HepG2 (cell line): ENCODE data around the gene GPSM1. TPM values are rescaled to one million over a fixed set of nuclear protein-coding genes. Genes with fewer than 3 reads are reported as not detected.
A peak's percentile ranks its signal among the peaks of the same experiment; 100 is the strongest.

Experiments used
- CENPBD1 ChIP-seq: sonication (generic); formaldehyde crosslinking; IDR thresholded peaks from 2 replicates; pipeline ENCODE4 v1.8.0; 2022; ENCODE audit warnings: missing genetic modification reagents, low read depth, mild to moderate bottlenecking, borderline replicate concordance
- ESRRA ChIP-seq: sonication (generic); formaldehyde crosslinking; IDR thresholded peaks from 2 replicates; pipeline ENCODE4 v1.5.1; 2020; ENCODE audit warnings: mild to moderate bottlenecking, low read depth, missing genetic modification reagents
- FLYWCH1 ChIP-seq: sonication (generic); formaldehyde crosslinking; IDR thresholded peaks from 2 replicates; pipeline ENCODE4 v1.8.1; 2023; ENCODE audit warnings: mild to moderate bottlenecking, missing genetic modification reagents
- KAT7 ChIP-seq: IDR thresholded peaks from 2 replicates; pipeline ENCODE4 v1.6.1; 2018; ENCODE audit warnings: borderline replicate concordance, missing compliant biosample characterization
- MEIS2 ChIP-seq: sonication (generic); formaldehyde crosslinking; IDR thresholded peaks from 2 replicates; pipeline ENCODE4 v1.9.0; 2021; ENCODE audit warnings: mild to moderate bottlenecking, missing genetic modification reagents
- REPIN1 ChIP-seq: sonication (generic); formaldehyde crosslinking; IDR thresholded peaks from 2 replicates; pipeline ENCODE4 v1.8.0; 2022; ENCODE audit warnings: missing genetic modification reagents, low read depth, mild to moderate bottlenecking, borderline replicate concordance
- SALL2 ChIP-seq: sonication (generic); formaldehyde crosslinking; IDR thresholded peaks from 2 replicates; pipeline ENCODE4 v1.8.1; 2023; ENCODE audit warnings: mild to moderate bottlenecking, missing genetic modification reagents, inconsistent platforms
- SP4 ChIP-seq: sonication (generic); formaldehyde crosslinking; IDR thresholded peaks from 2 replicates; pipeline ENCODE4 v1.8.1; 2023; ENCODE audit warnings: mild to moderate bottlenecking, missing genetic modification reagents
- TIGD3 ChIP-seq: sonication (generic); formaldehyde crosslinking; IDR thresholded peaks from 2 replicates; pipeline ENCODE4 v1.5.1; 2020; ENCODE audit warnings: mild to moderate bottlenecking, missing genetic modification reagents, borderline replicate concordance
- ZHX2 ChIP-seq, 2 experiments: sonication (generic) in 1 of 2; formaldehyde crosslinking in 1 of 2; IDR thresholded peaks; 2 replicates each; pipeline versions ENCODE4 v1.6.1 to v1.9.0; 2014 to 2022; ENCODE audit warnings: antibody characterized with exemption in 1 of 2, borderline replicate concordance in 1 of 2, inconsistent platforms in 1 of 2, low read depth in 1 of 2, missing genetic modification reagents in 1 of 2
- ZNF138 ChIP-seq: sonication (generic); formaldehyde crosslinking; IDR thresholded peaks from 2 replicates; pipeline ENCODE4 v1.5.0; 2020; ENCODE audit warnings: mild to moderate bottlenecking, low read depth, missing genetic modification reagents
- ZNF275 ChIP-seq: sonication (generic); formaldehyde crosslinking; IDR thresholded peaks from 2 replicates; pipeline ENCODE4 v1.8.0; 2022; ENCODE audit warnings: missing genetic modification reagents, mild to moderate bottlenecking, inconsistent platforms, borderline replicate concordance
- ZNF414 ChIP-seq: sonication (generic); formaldehyde crosslinking; IDR thresholded peaks from 2 replicates; pipeline ENCODE4 v1.5.0; 2020; ENCODE audit warnings: missing genetic modification reagents
- ZNF557 ChIP-seq: sonication (generic); formaldehyde crosslinking; IDR thresholded peaks from 2 replicates; pipeline ENCODE4 v1.4.0; 2020; ENCODE audit warnings: missing genetic modification reagents
- ZNF674 ChIP-seq: sonication (generic); formaldehyde crosslinking; IDR thresholded peaks from 2 replicates; pipeline ENCODE4 v1.5.0; 2020; ENCODE audit warnings: low read depth, mild to moderate bottlenecking, missing genetic modification reagents
- ZNF75D ChIP-seq: sonication (generic); formaldehyde crosslinking; IDR thresholded peaks from 2 replicates; pipeline ENCODE4 v1.8.1; 2023; ENCODE audit warnings: missing genetic modification reagents, mild to moderate bottlenecking, borderline replicate concordance
- ZNF780A ChIP-seq: sonication (generic); formaldehyde crosslinking; IDR thresholded peaks from 2 replicates; pipeline ENCODE4 v1.8.0; 2022; ENCODE audit warnings: mild to moderate bottlenecking, missing genetic modification reagents, moderate library complexity
- polyA plus RNA-seq, 8 experiments: library from polyadenylated mRNA; depleted of rRNA in 3 of 8; stranded (reverse) in 7 of 8; unstranded in 1 of 8; fragments of >200 nt; fragmentation: Illumina TruSeq in 4 of 8; extraction: Trizol in 4 of 8; gene quantifications; 2 replicates each; pipeline versions ENCODE4 v1.2.1 to v1.2.3, GENCODE V29; 2011 to 2016; ENCODE audit warnings: low read depth in 4 of 8, missing spikeins in 1 of 8, mixed read lengths in 1 of 8; ENCODE audit not compliant: insufficient read depth in 1 of 8
- total RNA-seq, 5 experiments: library from RNA; depleted of rRNA; stranded (reverse); fragments of >200 nt; fragmentation: Illumina TruSeq; extraction: Trizol; gene quantifications; 2 replicates each; pipeline ENCODE4 v1.2.3, GENCODE V29; 2016; ENCODE audit warnings: low read depth in 1 of 5

GPSM1 gene
- total and polyA plus RNA-seq, 2 of the 13 experiments (the other 11 are each of a cell fraction or from before 2014, with no cell fraction given) = 1.0 to 2.4 TPM

- TF ChIP-seq TIGD3 (CRISPR knock-in tag) (no peak), ZNF674 (CRISPR knock-in tag) (no peak), SP4 (0 out of 2 replicates have a peak, but pooled peaks have one; percentile 29), ZHX2 (IDR thresholded peaks at IDR 0.05; ENCODE audit: low read depth) (no peak), ZHX2 (CRISPR knock-in tag; IDR thresholded peaks at IDR 0.05; ENCODE audit: borderline replicate concordance) (no peak), REPIN1 (CRISPR knock-in tag) (no peak), ZNF275 (CRISPR knock-in tag) (no peak), ESRRA (CRISPR knock-in tag) (no peak), FLYWCH1 (CRISPR knock-in tag) (no peak), SALL2 (CRISPR knock-in tag) (no peak), ZNF780A (CRISPR knock-in tag) (no peak), ZNF557 (no peak), MEIS2 (no peak), KAT7 (CRISPR knock-in tag) (no peak), ZNF75D (CRISPR knock-in tag) (no peak), ZNF138 (CRISPR knock-in tag) (no peak), CENPBD1 (CRISPR knock-in tag) (no peak), ZNF414 (CRISPR knock-in tag) (no peak)
These were observed 12.0 kb downstream of the GPSM1 start (continued) for GRCh38 chr9:136339173-136339957.
